GM21717 (cell line): ENCODE data around the gene RPEL1.

ENCODE experiments used
- ATAC-seq: cut with Tn5 transposase; IDR thresholded peaks from one replicate; pipeline ENCODE4 v1.9.1; 2021; ENCODE audit warnings: mild to moderate bottlenecking, moderate library complexity; ENCODE audit not compliant: unreplicated experiment

Gene RPEL1

DNA sequence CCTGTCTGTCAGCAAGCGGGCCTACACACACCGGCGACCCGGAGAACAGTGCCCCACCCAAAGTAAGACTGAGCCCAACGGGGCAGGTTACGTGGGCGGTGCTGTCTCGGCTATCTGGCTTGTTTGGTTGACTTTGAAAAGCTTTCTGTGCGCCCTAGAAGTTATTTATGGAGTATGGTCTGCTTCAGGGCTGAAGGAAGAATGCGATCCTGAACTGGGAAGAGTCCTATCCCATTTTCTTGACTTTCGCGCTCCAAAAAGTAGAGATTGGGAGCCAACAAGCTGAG, 32.8 kb downstream of the RPEL1 start:
- ATAC-seq: no peak

DNA sequence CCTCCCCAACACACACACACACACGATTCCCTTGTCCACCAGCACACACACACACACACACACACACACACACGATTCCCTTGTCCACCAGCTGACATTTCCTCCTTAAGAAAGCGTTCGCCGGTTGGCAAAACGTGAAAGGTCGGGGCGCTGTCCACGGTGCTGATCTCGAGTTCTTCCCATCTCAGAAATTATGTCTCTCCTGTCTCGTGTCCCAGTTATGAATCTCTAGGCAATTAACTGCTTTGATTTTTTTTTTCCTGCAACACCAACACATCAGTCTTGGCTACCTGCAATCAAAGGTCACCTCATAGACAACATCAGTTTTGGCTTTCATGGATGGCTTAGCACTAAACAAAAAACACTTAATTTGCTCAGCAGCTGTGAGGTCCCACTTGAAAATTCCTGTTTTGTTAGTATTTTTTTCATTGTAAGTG, 33.2 kb downstream of the RPEL1 start:
- ATAC-seq: no peak

DNA sequence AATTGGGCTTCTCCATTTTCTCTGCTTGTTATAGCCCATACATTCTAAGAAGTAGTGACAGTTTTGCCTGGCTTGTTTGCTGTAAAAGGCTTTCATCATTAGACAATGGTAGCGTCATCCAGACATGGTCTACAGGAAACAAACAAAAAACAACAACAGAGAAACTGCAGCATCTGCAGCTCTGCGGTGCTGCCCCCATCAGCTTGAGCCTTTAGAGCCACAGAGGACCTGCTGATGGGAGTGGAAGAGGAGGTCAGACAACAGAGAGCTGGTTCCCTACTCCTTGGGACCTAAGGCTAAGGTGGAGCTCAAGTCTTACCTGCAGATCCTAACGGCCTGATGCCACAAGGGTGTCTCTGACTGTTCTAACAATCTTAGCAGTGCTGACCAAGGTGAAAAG, 34.3 kb downstream of the RPEL1 start:
- ATAC-seq: no peak

DNA sequence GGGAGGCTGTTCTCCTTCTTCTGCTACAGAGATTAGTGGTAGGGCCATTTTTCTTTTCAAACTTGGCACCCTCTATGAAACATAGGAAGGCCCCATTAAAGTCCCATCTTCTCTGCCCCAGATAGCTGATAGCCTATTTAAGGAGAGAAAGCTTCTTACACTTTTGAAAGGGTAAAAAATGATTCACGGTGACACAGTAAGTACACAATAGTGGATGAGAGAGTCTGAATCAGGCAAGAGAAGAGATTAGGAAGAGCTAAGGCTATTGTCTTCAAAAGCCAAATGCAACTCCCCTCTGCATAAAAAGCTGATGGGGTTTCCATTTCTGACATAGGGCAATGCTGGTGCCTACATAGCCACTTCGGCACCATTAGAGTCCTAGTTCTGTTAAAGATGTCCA, 34.8 kb downstream of the RPEL1 start:
- ATAC-seq: no peak

DNA sequence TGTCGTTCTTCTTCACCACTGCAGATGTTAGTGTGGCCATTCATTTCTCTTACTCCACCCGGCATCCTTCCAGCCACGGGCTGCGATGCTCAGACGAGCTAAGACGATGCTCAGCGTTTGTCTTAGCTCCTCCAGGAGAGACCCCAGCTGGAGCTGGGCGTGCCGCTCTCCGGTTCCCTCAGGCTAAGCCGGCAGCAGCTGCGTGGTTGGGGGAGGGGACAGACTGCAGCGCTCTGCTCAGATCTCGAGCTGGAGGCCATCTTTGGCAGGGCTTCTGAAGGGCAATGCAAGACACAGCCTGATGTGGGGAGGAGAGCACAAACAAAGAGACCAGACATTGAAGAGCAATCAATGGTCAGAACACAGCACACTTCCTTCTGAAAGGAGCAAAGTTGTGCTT, 36.1 kb downstream of the RPEL1 start:
- ATAC-seq: no peak

DNA sequence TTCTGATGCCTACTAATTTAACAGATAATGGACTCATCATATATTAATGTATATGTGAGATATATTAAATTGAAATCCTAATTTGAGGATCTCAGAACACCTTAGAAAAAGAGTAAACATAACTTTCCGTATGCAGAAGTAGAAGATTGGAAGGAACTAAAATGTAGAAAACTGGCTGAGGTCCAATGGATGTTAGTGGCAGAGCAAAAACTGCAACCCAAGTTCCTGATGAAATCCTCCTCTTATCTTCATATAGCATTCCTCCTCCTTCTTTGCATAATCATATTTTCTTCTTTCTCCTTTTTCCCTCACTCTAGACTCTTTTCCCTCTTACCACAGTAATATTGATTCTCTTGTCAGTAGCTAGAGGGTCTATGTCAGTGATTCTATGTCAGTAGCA, 37.3 kb downstream of the RPEL1 start:
- ATAC-seq: no peak

DNA sequence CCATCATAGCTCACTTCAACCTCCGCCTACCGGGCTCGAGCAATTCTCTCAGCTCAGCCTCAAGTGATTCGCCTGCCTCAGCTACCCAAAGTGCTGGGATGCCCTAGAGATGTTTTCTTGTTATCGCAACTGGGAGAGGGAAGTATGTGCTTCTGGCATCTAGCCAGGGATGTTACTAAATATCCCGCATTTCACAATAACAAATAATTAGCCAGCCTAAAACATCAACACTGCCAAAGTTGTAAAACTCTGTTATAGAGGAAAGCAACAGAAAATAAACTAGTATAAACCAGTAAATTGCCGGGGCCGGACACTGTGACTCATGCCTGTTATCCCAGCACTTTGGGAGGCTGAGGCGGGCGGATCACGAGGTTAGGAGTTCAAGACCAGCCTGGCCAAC, 38.5 kb downstream of the RPEL1 start:
- no peak for ATAC-seq

DNA sequence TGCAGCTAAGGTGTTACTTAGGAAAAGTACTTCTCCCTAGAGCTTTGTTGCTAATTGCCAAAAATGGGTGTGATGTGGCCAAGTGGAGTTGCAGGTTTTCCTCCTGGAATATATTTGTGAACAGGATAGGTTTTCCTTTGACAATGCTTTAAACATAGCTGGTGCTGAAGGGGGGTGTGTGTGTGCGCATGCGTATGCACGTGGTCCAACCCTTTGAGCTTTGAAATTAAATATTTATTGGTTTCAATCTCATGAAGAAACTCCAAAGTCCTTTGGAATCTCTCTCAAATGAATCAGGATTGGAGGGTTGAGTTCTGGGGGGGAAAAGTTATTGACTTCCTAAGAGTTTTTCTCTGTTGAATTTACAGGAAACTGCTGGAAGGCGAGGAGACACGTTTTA, 42.3 kb downstream of the RPEL1 start:
- ATAC-seq: no peak

DNA sequence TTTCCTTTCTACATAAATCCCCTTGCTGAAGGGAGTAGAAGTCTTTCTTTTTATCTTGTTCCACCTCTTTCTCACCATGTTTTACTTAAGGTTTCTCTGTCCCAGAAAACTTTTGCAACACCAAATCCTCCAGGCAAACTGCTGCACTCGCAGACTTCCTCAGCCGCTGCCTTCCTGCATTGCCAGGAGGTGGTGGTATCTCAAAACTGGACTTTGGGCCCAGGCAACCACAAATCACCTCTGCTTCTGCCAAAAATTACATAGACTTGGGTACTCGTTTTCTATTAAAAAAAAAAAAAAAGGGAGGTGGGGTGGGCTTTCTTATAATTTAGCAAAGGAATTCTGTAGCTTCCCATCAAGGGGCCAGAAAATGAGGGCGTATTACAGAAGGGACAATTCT, 45.9 kb downstream of the RPEL1 start:
- ATAC-seq: no peak

DNA sequence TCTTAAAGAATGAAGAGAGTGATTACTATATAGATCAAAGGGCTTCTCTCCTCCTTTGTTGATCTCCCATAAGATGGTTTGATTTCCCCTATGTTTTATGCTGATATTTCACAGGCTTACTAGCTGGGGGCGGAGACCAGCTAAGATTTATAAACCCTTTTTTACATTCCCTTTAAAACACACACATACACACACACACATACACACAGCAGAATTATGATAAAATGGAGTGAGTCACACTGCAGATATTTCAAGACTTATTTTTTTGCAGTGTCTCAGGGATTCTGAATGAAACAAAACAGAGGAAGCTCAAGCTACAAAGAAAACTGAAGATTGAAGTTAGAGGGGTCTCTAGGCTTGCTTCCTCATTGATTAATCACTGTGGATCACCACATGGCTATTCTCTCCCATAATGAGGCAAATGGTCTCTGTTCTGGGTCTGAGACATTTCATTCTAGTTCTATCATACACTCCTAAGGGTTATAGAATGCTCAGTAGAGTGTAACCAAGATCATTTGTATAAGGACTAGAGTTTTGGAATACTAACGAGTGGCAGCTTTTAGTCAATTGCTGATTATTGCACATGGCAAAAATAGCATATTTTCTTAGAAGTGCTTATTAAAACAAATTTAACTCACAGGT, 49.8 kb downstream of the RPEL1 start:
- no peak for ATAC-seq
